DOHH2 (cell line): ENCODE data around the gene AMBRA1.
A peak's percentile ranks its signal among the peaks of the same experiment; 100 is the strongest.

ENCODE experiments used
- H3F3A ChIP-seq: fragments of 200-600 bp; sonication (generic), shearing (Covaris generic); 2 replicates; pipeline ENCODE4 v1.6.0; 2016; ENCODE audit warnings: antibody characterized with exemption, mild to moderate bottlenecking; ENCODE audit not compliant: control insufficient read depth, insufficient read depth
- H3K27ac ChIP-seq: fragments of 200-600 bp; sonication (generic); 2 replicates; pipeline ENCODE4 v1.5.1; 2014; ENCODE audit warnings: low read depth, mild to moderate bottlenecking, low read length, moderate library complexity
- H3K27me3 ChIP-seq: fragments of 200-600 bp; sonication (generic); 2 replicates; pipeline ENCODE4 v1.6.1; 2014; ENCODE audit warnings: mild to moderate bottlenecking, low read length, mixed read lengths; ENCODE audit not compliant: control insufficient read depth
- H3K36me3 ChIP-seq: fragments of 200-600 bp; sonication (generic); 2 replicates; pipeline ENCODE4 v1.6.1; 2014; ENCODE audit warnings: mild to moderate bottlenecking, low read length, moderate library complexity, mixed read lengths; ENCODE audit not compliant: control insufficient read depth
- H3K4me1 ChIP-seq: fragments of 200-600 bp; sonication (generic); 2 replicates; pipeline ENCODE4 v1.6.1; 2014; ENCODE audit warnings: mild to moderate bottlenecking, low read length, mixed read lengths; ENCODE audit not compliant: control insufficient read depth
- H3K4me2 ChIP-seq: fragments of 200-600 bp; sonication (generic); 2 replicates; pipeline ENCODE4 v1.6.0; 2014; ENCODE audit warnings: mild to moderate bottlenecking, low read length, moderate library complexity
- H3K4me3 ChIP-seq: fragments of 200-600 bp; sonication (generic); 2 replicates; pipeline ENCODE4 v1.5.1; 2014; ENCODE audit warnings: mild to moderate bottlenecking, low read length, mixed read lengths
- H3K79me2 ChIP-seq: fragments of 200-600 bp; sonication (generic); 2 replicates; pipeline ENCODE4 v1.6.1; 2014; ENCODE audit warnings: mild to moderate bottlenecking, low read length, mixed read lengths; ENCODE audit not compliant: control insufficient read depth
- H3K9me2 ChIP-seq: fragments of 200-600 bp; sonication (generic); replicated peaks from 2 replicates; pipeline ENCODE4 v1.6.1; 2014; ENCODE audit warnings: mild to moderate bottlenecking, low read length, mixed read lengths; ENCODE audit not compliant: control insufficient read depth
- H3K9me3 ChIP-seq: fragments of 200-600 bp; sonication (generic); 2 replicates; pipeline ENCODE4 v1.6.1; 2014; ENCODE audit warnings: antibody characterized with exemption, low read length, mixed read lengths; ENCODE audit not compliant: control insufficient read depth, insufficient read depth
- H4K20me1 ChIP-seq: fragments of 200-600 bp; sonication (generic); 2 replicates; pipeline ENCODE4 v1.6.0; 2014; ENCODE audit warnings: low read depth, mild to moderate bottlenecking, antibody characterized with exemption, low read length, moderate library complexity; ENCODE audit not compliant: control insufficient read depth, insufficient read depth
- EZH2phosphoT487 ChIP-seq: fragments of 200-600 bp; sonication (generic); IDR thresholded peaks from 2 replicates; pipeline ENCODE4 v1.6.1; 2017; ENCODE audit warnings: borderline replicate concordance, mild to moderate bottlenecking, antibody characterized with exemption, low read length, moderate library complexity, mixed read lengths
- TF ChIP-seq, protein P1 (sequence below): fragments of 200-600 bp; sonication (generic); IDR thresholded peaks from one replicate; pipeline ENCODE4 v1.5.1; 2014; ENCODE audit warnings: antibody characterized with exemption, mild to moderate bottlenecking, low read depth, low read length; ENCODE audit not compliant: poor library complexity, severe bottlenecking

AMBRA1 gene

DNA sequence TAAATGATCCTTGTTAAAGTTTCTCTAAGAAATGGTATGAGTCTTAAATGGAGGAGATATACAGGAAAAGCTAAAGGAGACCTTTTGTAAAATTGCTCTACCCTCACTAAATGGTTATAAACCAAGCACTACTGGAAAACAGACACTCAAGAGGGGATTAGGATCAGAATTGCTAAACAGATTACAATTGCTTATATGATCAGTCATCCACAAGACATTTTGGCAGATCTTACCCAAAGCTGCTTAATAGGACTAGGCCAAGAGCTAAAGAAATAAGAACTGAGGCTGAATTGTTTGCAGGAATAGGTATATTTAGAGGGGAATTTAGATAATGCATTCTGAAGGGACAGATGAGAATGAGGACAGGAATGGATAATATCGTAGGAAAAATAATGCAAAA, 13.7 kb upstream of the AMBRA1 start:
- Histone ChIP-seq H3K9me3 (no peaks in the 10 kb centered on the region), H3K4me3 (no peak overlapping the region), H3K27ac (no peak overlapping the region), H3K9me2 (no peaks in the 10 kb centered on the region), H3K36me3 (peaks cover 5% of the 10 kb centered on the region), H3F3A (no peaks in the 10 kb centered on the region), H3K4me1 (peaks cover 19% of the 10 kb centered on the region), H3K79me2 (no peaks in the 10 kb centered on the region; the same call in 1 of the 2 replicates), H3K4me2 (no peak overlapping the region), H3K27me3 (no peaks in the 10 kb centered on the region), H4K20me1 (no peaks in the 10 kb centered on the region)
- TF ChIP-seq, protein P1, sequence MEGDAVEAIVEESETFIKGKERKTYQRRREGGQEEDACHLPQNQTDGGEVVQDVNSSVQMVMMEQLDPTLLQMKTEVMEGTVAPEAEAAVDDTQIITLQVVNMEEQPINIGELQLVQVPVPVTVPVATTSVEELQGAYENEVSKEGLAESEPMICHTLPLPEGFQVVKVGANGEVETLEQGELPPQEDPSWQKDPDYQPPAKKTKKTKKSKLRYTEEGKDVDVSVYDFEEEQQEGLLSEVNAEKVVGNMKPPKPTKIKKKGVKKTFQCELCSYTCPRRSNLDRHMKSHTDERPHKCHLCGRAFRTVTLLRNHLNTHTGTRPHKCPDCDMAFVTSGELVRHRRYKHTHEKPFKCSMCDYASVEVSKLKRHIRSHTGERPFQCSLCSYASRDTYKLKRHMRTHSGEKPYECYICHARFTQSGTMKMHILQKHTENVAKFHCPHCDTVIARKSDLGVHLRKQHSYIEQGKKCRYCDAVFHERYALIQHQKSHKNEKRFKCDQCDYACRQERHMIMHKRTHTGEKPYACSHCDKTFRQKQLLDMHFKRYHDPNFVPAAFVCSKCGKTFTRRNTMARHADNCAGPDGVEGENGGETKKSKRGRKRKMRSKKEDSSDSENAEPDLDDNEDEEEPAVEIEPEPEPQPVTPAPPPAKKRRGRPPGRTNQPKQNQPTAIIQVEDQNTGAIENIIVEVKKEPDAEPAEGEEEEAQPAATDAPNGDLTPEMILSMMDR: no peak
- TF ChIP-seq EZH2phosphoT487: no peak

DNA sequence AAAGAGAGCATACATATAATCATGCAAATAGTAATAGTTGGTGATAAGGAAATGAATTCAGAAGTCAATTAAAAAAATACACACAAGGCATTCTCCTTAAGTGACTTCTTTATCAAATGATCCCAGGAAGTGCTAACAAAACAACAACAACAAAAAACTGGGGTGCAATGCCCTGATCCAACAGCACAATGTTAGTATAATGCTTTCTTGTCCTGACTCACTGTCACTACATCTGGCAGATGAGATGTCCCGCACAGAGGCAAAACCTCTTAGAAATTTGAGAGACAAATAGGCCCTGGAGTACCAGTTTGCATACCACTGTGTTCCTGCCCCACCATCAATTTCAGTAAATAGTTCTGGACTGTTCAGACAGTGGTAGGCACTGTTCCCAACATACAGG, 11.0 kb upstream of the AMBRA1 start:
- Histone ChIP-seq H3K9me2 (no peaks in the 10 kb centered on the region), H3K27ac (no peak overlapping the region), H3K36me3 (peaks cover 5% of the 10 kb centered on the region), H3K27me3 (no peaks in the 10 kb centered on the region), H3K4me2 (no peak overlapping the region), H3K4me3 (no peak overlapping the region), H3K79me2 (no peaks in the 10 kb centered on the region), H3K4me1 (peaks cover 28% of the 10 kb centered on the region), H3F3A (peaks cover 5% of the 10 kb centered on the region; the same call in 1 of the 2 replicates), H3K9me3 (no peaks in the 10 kb centered on the region), H4K20me1 (no peaks in the 10 kb centered on the region)
- TF ChIP-seq, protein P1: no peak
- no peak for TF ChIP-seq EZH2phosphoT487

DNA sequence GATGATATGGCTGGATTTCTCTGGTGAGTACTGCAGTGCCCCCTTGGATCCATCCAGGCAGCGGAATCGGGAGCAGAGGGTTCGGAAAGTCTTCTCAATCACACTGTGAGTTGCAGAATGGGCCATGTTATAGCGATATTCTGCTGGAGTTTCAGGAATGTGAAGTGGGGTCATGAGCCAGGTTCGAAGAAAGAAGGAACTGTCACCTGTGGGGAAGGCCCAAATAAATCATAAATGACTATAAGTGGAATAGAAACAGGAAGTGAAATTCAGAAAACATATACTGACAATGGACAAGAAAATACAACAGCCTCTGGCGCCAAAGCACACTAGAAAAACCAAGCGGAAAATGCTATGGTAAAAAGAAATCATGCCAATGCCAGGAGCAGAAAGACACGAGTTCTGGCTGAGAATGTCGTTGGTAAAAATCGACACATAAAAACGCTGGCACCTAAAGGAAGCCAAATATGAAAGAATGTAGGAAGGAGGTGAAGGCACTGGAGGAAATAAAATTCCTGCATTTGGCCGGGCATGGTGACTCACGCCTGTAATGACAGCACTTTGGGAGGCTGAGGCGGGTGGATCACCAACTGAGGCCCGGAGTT, 10.0 kb upstream of the AMBRA1 start:
- H3K4me1 ChIP-seq: peaks cover 28% of the 10 kb centered on the region
- peak overlapping the region; percentile 23 for H3K4me2 ChIP-seq
- peaks cover 5% of the 10 kb centered on the region for H3K36me3 ChIP-seq
- H3F3A ChIP-seq: peaks cover 5% of the 10 kb centered on the region; the same call in 1 of the 2 replicates
- H4K20me1 ChIP-seq: no peaks in the 10 kb centered on the region
- no peak overlapping the region for H3K4me3 ChIP-seq
- no peak overlapping the region for H3K27ac ChIP-seq
- TF ChIP-seq EZH2phosphoT487: no peak
- TF ChIP-seq, protein P1: no peak
- H3K9me3 ChIP-seq: no peaks in the 10 kb centered on the region
- no peaks in the 10 kb centered on the region for H3K27me3 ChIP-seq
- H3K79me2 ChIP-seq: no peaks in the 10 kb centered on the region
- H3K9me2 ChIP-seq: no peaks in the 10 kb centered on the region
